Natural killer cell (primary cell): Measurements from ENCODE around the gene PYDC1. TPM values are rescaled to one million over a fixed set of nuclear protein-coding genes. Genes with fewer than 3 reads are reported as not detected.
A peak's percentile ranks its signal among the peaks of the same experiment; 100 is the strongest.

ENCODE experiments used
- ATAC-seq, 3 donors: fragments of 150-1000 bp in 2 of 3; fragments of 200-7000 bp in 1 of 3; cut with Tn5 transposase; 1 replicate in 1 of 3; 2 replicates in 2 of 3; pipeline ENCODE4 v1.10.0; 2021; ENCODE audit warnings: mild to moderate bottlenecking in 2 of 3, moderate library complexity in 2 of 3
- DNase-seq, 2 donors: peaks; one replicate each; pipeline versions ENCODE4 v3.0.0 to v3.0.0-alpha.2; 2013 to 2021; ENCODE audit warnings: mixed read lengths in 1 of 2
- H3K27ac ChIP-seq: one replicate; pipeline ENCODE4 v1.5.1; 2013; ENCODE audit warnings: mild to moderate bottlenecking, low read length
- H3K27me3 ChIP-seq: one replicate; pipeline ENCODE4 v1.6.1; 2013; ENCODE audit warnings: low read length; ENCODE audit not compliant: control insufficient read depth, insufficient read depth
- H3K36me3 ChIP-seq: one replicate; pipeline ENCODE4 v1.6.1; 2013; ENCODE audit warnings: low read length; ENCODE audit not compliant: control insufficient read depth, insufficient read depth
- H3K4me1 ChIP-seq: one replicate; pipeline ENCODE4 v1.6.1; 2013; ENCODE audit warnings: low read length; ENCODE audit not compliant: control insufficient read depth, insufficient read depth
- H3K4me3 ChIP-seq: one replicate; pipeline ENCODE4 v1.5.1; 2013; ENCODE audit warnings: low read length
- H3K9me3 ChIP-seq: one replicate; pipeline ENCODE4 v1.6.1; 2013; ENCODE audit warnings: low read length; ENCODE audit not compliant: control insufficient read depth, insufficient read depth
- H3K27ac Mint-ChIP-seq, 2 donors: one replicate each; pipeline ENCODE4 v1.8.0; 2022; ENCODE audit warnings: mild to moderate bottlenecking in 2 of 2, mixed read lengths in 2 of 2, moderate library complexity in 1 of 2
- H3K27me3 Mint-ChIP-seq, 2 donors: one replicate each; pipeline ENCODE4 v1.8.0; 2022; ENCODE audit warnings: low read depth in 2 of 2, mixed read lengths in 2 of 2
- H3K36me3 Mint-ChIP-seq: one replicate; pipeline ENCODE4 v1.8.0; 2022; ENCODE audit warnings: mixed read lengths
- H3K4me1 Mint-ChIP-seq, 2 donors: one replicate each; pipeline ENCODE4 v1.8.0; 2022; ENCODE audit warnings: mixed read lengths in 2 of 2
- H3K4me3 Mint-ChIP-seq: one replicate; pipeline ENCODE4 v1.8.0; 2022; ENCODE audit warnings: mild to moderate bottlenecking, moderate library complexity, mixed read lengths
- H3K9me3 Mint-ChIP-seq, 2 donors: one replicate each; pipeline ENCODE4 v1.8.0; 2022; ENCODE audit warnings: mixed read lengths in 2 of 2
- WGBS: methylation state at CpG from one replicate; pipeline ENCODE4 v1.1.7; 2013; ENCODE audit warnings: missing lambda C conversion rate; ENCODE audit not compliant: insufficient coverage; 5-methylcytosine and 5-hydroxymethylcytosine counted together
- intact Hi-C: fragments of 100-400 bp; cut with micrococcal nuclease; formaldehyde crosslinking; loops from one replicate; pipeline ENCODE4 v1.14.2; 2022
- total RNA-seq, 4 donors: library from RNA; stranded (reverse); fragments of 120-200 nt in 1 of 4; gene quantifications; one replicate each; pipeline versions ENCODE4 v1.2.3 to v1.2.4, GENCODE V29; 2013 to 2022
- TF ChIP-seq, protein P1 (sequence below): fragments of 200-600 bp; IDR thresholded peaks from one replicate; pipeline ENCODE4 v1.8.0; 2022; ENCODE audit warnings: antibody characterized with exemption

Gene PYDC1
- total RNA-seq, 3 donors from 2014 or later (not counting 1 experiment from before 2014, with no cell fraction given) = not detected

DNA sequence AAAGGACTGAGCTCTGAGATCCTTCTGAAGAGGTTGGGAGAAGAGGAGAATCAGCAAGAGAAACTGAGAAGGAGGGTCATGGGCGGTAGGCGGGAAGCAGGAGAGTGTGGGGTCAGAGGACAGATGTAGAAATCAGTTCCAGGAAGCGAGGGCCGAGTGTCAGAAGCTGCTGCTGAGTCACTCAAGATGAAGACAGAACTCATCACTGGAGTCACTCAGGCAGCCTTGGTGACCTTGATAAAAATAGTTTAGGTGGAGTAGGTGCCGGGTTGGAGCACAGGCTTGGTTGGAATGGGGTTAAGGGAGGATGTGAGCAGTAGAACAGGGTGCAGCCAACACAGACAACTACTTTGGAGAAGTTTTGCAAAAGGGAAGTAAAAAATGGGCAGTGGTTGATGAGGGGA, 36.7 kb upstream of the PYDC1 start:
- Histone ChIP-seq H3K4me3 (no peak overlapping the region), H3K9me3 (no peaks in the 10 kb centered on the region), H3K27ac (no peak overlapping the region), H3K4me1 (peaks cover 16% of the 10 kb centered on the region), H3K27me3 (no peaks in the 10 kb centered on the region), H3K36me3 (no peaks in the 10 kb centered on the region)
- ATAC-seq (peak; percentile 82 to 94 (median 87)), DNase-seq (peak; percentile 20 to 28)
- H3K4me3 Mint-ChIP-seq = peak overlapping the region; percentile 59
- peaks cover 22 to 27% of the 10 kb centered on the region in 2 donors for H3K4me1 Mint-ChIP-seq
- TF ChIP-seq, protein P1, sequence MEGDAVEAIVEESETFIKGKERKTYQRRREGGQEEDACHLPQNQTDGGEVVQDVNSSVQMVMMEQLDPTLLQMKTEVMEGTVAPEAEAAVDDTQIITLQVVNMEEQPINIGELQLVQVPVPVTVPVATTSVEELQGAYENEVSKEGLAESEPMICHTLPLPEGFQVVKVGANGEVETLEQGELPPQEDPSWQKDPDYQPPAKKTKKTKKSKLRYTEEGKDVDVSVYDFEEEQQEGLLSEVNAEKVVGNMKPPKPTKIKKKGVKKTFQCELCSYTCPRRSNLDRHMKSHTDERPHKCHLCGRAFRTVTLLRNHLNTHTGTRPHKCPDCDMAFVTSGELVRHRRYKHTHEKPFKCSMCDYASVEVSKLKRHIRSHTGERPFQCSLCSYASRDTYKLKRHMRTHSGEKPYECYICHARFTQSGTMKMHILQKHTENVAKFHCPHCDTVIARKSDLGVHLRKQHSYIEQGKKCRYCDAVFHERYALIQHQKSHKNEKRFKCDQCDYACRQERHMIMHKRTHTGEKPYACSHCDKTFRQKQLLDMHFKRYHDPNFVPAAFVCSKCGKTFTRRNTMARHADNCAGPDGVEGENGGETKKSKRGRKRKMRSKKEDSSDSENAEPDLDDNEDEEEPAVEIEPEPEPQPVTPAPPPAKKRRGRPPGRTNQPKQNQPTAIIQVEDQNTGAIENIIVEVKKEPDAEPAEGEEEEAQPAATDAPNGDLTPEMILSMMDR = no peak
- WGBS = 14% methylated on average over 5 of the region's 5 CpGs
- H3K36me3 Mint-ChIP-seq = no peaks in the 10 kb centered on the region
- intact Hi-C loops = no loop called here
- no peaks in the 10 kb centered on the region for H3K9me3 Mint-ChIP-seq
- H3K27ac Mint-ChIP-seq = peak overlapping the region; percentile 55 to 87
- H3K27me3 Mint-ChIP-seq = no peaks in the 10 kb centered on the region

DNA sequence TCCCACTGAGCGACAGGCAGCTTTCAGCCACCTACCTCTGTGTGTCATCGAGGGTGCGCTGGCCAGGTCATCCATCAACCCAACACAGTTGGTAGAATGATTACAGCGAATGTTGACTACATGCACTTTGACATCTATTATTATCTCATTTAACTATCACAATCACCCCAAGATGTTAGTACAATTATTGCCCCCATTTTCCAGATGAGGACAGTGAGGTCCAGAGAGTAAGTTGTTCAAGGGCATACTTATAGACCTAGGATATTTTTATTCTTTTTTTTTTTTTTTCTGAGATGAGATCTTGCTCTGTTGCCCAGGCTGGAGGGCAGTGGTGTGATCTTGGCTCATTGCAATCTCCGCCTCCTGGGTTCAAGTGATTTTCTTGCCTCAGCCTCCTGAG, 34.5 kb upstream of the PYDC1 start:
- Histone ChIP-seq H3K4me1 (peaks cover 13% of the 10 kb centered on the region), H3K27me3 (no peaks in the 10 kb centered on the region), H3K36me3 (no peaks in the 10 kb centered on the region), H3K9me3 (no peaks in the 10 kb centered on the region), H3K4me3 (no peak overlapping the region), H3K27ac (no peak overlapping the region)
- DNase-seq (no peak), ATAC-seq (no peak)
- intact Hi-C loops = no loop called here
- Mint-ChIP-seq H3K27me3 (no peaks in the 10 kb centered on the region), H3K4me3 (no peak overlapping the region), H3K36me3 (no peaks in the 10 kb centered on the region), H3K27ac (no peak overlapping the region), H3K9me3 (no peaks in the 10 kb centered on the region), H3K4me1 (peaks cover 22 to 24% of the 10 kb centered on the region in 2 donors)
- TF ChIP-seq, protein P1 = no peak
- 99% methylated on average over 5 of the region's 5 CpGs for WGBS

DNA sequence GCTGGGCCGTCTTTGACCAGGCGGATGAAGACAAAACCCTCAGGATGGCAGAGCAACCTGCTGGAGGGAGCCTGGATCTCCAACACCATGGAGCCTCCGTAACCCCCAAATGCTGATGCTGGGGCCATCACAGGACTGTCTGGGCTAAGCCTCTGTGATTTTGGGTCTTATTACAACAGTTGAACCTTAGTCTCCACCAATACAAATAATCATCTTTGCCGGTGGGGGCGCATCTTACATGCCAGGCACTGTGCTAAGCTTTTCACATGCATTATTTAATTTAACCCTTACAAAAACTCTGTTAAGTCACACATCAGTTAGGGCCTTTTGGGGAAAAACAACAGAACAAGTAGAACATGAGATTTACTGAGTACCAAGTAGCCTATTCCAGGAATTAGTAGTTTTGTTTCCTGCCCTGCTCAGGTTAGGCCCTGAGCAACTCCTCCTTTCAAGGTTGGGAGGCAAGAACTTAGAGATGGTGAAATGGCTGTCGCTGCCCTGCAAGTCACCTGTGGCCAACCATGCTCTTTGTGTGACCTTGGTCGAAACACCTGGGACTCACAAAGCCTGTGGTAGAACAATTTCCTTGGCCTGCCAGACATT, 33.9 kb upstream of the PYDC1 start:
- Histone ChIP-seq H3K36me3 (no peaks in the 10 kb centered on the region), H3K4me3 (no peak overlapping the region), H3K27ac (no peak overlapping the region), H3K9me3 (no peaks in the 10 kb centered on the region), H3K4me1 (peaks cover 13% of the 10 kb centered on the region), H3K27me3 (no peaks in the 10 kb centered on the region)
- WGBS = 89% methylated on average over 7 of the region's 7 CpGs
- H3K36me3 Mint-ChIP-seq = no peaks in the 10 kb centered on the region
- H3K27me3 Mint-ChIP-seq = no peaks in the 10 kb centered on the region
- TF ChIP-seq, protein P1 = no peak
- ATAC-seq (no peak), DNase-seq (no peak)
- H3K4me3 Mint-ChIP-seq = no peak overlapping the region
- no peaks in the 10 kb centered on the region for H3K9me3 Mint-ChIP-seq
- H3K4me1 Mint-ChIP-seq = peaks cover 22 to 24% of the 10 kb centered on the region in 2 donors
- H3K27ac Mint-ChIP-seq = no peak overlapping the region
- intact Hi-C loops = no loop called here

DNA sequence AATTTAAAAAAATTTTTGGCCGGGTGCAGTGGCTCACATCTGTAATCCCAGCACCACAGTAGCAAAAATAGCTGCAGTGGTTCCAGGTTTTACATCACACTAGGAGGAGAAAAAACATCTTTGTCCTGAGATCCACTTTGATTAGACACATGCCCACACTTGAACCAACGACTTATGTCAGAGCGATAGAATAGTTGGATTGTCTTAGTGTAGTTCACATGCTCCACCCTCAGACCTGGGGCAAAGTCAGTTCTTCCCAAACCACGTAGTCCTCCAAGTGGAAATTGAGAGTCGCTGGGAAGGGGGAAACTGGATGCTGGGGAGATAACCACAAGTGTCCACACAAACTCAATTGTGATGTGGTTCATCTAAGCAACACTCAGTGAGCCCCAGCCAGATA, 31.4 kb upstream of the PYDC1 start:
- no peak for DNase-seq
- Histone ChIP-seq H3K4me1 (peaks cover 2% of the 10 kb centered on the region), H3K27me3 (no peaks in the 10 kb centered on the region), H3K4me3 (no peak overlapping the region), H3K36me3 (no peaks in the 10 kb centered on the region), H3K27ac (no peak overlapping the region), H3K9me3 (no peaks in the 10 kb centered on the region)
- 94% methylated on average over 5 of the region's 5 CpGs for WGBS
- ATAC-seq = no peak
- intact Hi-C loops = no loop called here
- no peak overlapping the region for H3K27ac Mint-ChIP-seq
- H3K4me3 Mint-ChIP-seq = no peak overlapping the region
- H3K9me3 Mint-ChIP-seq = no peaks in the 10 kb centered on the region
- peaks cover 10 to 12% of the 10 kb centered on the region in 2 donors for H3K4me1 Mint-ChIP-seq
- no peaks in the 10 kb centered on the region for H3K36me3 Mint-ChIP-seq
- TF ChIP-seq, protein P1 = no peak
- H3K27me3 Mint-ChIP-seq = no peaks in the 10 kb centered on the region
